Stimulated activated CD8-positive, alpha-beta memory T cell treated with anti-CD3 and anti-CD28 coated beads, Interleukin-12 subunit alpha, Interleukin-12 subunit beta, amount 100 ng/mL, for 24 hours (primary cell): ENCODE data around the gene CDC42BPA.
"Not testable (repeated sequence)": the region's sequence is repeated elsewhere in the genome, so short reads cannot be mapped to it uniquely, and the experiment has no call there.

Source experiments
- DNase-seq: peaks from one replicate; pipeline ENCODE4 v3.0.0-alpha.2; 2020; ENCODE audit errors: extremely low read depth

The CDC42BPA gene

DNA sequence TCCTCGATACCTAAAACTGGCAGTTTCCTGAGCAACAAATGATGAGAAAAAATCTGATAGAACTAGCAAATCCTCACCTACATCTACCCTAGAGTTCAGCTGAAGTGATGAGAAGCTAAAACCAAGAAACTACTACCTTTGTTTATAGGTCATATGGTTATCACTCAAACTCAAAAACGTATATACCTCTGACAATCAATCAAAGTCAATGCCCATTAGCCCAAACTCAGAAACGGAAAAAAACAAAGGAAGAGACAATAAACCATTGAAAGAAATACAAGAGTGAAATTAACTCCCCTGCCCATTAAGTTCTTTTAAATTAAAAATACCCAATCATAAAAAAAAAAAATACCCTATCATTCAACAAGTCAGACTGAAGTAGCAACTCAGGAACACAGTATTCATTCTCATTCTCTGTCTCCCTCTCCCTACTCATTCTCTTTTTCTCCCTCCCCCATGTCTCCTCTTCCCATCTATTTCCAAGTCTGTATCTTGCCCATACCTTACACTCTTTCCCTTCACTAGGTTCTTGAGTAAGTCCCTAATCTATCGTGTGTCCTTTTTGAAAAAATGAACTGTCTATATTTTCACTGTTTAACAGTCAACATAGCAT, 6.8 kb downstream of the CDC42BPA start:
- DNase-seq: no peak

DNA sequence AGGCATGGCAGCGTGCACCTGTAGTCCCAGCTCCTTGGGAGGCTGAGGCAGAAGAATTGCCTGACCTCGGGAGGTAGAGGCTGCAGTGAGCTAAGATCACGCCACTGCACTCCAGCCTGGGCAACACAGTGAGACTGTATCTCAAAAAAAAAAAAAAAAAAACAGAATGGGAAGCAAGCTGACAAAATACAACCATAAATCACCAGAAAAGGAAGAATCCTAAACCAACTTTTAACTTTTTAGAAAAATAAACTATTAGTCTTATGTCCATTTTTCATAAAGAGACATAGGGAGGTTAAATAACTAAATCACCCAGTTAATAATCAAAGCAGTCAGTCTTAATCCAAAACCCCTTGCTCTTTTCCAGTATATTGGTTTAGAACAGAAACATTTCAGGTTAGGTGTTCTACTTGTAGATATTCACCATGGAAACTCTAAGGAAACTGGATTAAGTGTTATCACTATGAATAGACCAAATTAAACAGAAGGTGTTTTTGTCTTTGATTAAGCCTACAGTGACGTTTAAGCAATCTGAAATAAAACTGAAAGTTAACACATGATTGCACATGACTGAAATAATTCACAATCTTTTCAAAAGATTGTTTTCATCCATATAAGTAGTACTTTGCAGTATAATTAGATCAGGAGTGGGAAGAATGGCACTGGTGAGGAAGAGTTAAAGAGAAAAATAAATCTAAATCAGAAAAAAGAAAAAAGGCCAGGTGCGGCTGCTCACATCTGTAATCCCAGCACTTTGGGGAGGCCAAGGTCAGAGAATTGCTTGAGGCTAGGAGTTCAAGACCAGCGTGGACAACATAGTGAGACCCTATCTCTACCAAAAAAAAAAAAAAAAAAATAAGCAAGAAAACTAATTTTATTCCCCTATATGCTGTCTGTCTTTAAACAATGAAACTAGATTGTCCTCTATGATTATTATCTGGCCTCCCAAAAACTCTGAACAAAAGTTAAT, 9.6 kb downstream of the CDC42BPA start:
- DNase-seq: no peak

DNA sequence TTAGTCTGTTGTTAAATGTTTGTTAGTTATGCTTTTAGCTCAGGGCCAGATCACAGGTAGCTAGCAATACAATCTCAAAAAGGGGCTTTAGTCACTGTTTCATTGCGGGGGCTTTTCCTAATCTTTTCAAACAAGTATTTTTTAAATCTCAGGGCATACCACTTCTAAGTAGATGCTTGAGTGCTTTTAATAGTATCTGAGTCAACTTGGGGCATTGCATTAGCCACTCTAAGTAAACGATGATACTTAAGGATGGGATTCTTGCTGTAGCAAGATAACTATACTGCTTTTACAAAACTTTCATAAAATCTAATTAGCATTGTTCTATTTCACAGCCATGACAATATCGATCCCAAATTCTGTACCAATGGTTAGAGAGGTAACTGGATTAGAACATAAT, 11.6 kb downstream of the CDC42BPA start:
- DNase-seq: no peak

DNA sequence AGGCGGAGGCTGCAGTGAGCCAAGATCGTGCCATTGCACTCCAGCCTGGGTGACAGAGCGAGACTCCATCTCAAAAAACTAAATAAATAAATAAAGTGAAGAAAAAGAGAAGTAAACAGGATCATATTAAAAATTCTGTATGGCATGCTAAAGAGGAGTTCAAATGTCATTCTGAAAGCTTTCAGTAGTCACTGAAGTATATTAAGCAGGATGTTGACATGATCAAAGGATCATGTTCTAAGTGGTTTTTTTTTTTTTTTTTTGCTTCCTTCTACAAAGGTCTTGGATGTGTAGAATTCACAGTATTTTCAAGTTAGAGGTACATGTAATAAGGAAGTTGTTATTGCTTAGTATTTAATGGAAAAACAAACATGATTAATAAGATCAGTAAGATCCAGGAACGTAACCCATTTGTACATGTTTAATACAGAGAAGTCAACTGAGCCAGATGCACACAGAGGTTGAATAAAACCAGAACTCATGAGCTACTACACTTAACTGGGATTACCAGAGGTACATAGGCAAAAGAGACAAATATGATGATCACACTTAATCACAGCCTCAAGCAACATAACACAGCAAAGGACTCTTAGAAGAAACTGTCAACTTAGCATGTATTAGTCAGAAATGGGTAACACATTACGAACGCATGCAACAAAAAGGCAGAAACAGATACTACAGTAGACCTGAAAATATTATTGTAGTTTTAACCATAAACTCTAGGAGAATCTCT, 12.2 kb downstream of the CDC42BPA start:
- no peak for DNase-seq

DNA sequence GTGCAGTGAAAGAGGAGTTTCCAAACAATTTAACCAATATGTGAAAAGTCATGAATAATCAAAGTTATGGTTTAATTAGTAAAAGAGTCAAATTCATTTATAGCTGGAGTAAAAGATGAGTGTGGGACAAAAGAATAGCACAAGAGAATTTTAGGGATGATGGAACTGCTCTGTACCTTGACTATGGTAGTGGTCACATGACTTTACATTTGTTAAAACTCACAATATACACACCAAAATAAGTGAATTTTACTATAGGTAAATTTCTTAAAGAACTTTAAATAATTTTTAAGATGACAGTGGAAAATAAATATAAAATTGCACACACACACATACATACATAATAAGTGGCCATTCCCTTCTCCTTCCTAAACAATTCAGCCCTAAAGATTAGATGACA, 13.6 kb downstream of the CDC42BPA start:
- no peak for DNase-seq

DNA sequence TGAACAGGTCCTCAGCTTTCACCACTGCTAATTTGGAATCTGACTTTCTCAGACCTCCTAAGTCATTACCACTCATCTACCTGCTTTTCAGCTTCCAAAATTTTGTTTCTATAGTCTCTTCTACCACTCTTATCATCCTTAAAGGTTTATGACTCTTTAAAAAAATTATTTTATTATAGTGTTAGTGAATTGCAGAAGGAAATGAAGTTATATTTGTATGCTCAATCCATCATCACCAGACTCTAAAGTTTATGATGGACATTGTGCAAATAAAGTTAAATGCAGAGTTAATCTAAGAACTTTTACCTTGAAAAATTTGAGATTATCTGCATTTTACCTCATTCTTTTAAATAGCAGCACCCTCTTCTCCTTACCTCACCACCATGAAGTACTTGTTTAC, 14.6 kb downstream of the CDC42BPA start:
- no peak for DNase-seq

DNA sequence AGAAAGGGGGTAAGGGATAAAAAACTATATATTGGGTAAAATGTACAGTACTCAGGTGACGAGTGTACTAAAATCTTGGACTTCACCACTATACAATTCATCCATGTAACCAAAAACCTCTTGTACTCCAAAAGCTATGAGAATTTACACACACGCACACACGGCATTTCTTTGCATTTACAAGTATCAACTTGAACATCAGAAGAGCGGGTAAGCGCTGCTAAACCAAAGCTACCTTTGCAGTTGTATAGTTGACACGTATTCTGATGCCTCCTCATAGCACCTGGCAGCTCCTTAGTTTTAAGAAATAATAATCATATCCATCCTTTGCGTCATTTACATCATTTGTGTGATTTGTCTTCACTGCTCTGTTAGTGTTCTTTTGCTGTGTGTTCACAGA, 17.6 kb downstream of the CDC42BPA start:
- no peak for DNase-seq

DNA sequence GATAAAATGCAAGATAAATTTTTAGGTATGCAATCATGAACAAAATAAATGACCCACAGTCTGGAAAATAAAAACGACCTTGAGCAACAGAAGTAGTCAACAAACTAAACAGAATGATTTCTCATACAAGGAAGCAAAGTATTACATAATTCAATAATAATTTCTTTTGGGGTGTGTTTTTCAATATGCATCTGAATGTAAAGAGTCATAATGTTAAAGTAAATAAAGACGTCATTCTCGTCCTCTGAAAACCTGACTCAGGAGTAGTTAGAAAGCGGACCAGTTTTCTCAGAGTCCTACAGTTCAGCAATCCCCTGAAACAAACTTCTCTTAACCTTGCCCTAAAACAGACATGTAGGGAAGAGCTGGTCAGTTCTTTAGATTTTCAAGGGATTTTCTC, 18.6 kb downstream of the CDC42BPA start:
- DNase-seq: no peak

DNA sequence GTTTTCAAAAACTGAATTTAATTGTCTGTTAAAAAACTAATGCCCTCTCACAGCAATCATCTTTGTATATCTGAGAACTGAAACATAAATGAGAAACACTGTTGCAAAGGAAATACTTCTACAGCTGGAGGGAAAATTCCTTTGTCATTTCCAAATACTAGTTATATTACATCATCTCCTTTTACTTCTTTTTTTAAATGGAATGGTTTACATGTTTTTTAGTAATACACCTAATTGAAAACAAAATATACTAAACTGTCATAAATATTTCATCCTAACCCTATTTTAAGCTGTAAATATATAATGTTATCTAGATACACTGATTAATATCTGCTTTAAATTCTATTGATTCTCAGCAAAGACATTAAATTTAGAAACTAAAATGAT, 19.1 kb downstream of the CDC42BPA start:
- no peak for DNase-seq

DNA sequence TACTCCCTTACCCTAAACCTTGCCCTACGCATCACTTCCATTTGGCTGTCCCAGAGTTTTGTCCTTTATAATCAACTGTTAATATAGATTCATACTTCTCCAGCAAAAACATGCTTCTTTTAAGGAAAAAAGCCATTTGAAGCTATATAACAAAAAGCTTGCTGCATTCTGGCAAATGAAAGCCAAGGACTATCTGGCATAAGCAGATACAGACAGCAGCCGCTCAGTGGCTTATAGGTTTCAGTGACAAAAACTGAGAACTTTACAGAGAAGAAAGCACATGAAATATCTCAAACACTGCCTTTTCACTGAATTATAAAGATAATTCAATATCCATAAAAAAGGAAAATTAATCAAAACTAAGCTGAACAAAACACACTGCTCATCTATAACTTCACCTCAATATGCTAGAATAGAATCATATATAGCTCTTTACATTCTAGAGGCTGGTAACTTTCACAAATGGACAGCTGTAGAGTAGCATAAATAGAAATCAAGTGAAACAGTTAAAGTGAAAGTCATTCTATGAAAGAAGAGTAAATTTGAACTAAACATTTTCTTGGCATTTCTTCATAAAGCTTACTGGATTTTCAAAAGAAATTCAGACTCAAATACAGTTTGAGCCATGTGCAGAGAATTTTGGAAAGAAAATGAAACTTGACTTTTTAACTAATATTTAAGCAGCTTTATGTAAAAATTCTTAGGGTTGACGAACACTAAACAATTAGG, 19.6 kb downstream of the CDC42BPA start:
- DNase-seq: no peak

DNA sequence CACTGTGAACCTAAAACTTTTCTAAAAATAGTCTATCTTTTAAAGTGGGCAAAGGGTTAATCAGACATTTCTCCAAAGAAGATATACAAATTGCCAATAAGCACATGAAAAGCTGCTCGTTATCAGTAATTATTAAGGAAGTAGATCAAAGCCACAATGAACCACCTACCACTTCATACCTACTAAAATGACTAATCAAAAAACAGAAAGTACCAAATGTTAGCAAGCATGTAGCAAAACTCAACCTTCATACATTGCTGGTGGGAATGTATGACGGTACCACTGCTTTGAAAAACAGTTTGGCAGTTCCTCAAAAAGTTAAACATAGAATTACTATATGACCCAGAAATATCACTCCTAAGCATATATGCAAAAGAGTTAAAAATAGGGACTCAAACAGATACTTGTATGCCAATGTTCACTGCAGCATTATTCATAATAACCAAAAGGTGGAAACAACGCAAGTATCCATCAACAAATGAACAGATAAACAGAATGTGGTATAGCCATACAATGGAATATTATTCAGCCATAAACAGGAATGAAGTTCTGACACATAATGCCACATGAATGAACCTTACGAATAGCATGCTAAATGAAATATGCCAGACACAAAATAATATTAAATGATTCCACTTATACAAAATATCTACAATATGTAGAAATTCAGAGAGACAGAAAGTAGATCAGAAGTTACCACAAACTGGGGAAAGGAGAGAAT, 21.1 kb downstream of the CDC42BPA start:
- DNase-seq: no peak

DNA sequence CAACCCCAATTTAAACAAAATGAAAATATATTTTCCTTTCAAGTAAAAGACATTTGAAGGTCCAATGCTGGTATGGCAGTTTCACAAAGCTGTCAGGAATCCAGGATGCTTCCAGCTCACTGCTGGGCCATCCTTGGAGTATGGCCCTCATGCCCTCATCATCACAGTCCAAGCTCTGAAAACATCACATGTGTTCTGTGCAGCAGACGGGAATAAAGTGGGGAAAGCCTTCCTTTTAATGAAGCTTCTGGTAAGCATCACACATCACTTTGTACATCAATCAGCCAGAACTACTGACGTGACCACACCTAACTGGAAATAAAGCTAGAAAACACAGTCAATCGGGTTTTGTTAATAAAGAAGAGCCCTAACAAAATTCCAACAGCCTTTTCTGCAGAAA, 22.7 kb downstream of the CDC42BPA start:
- DNase-seq: no peak

DNA sequence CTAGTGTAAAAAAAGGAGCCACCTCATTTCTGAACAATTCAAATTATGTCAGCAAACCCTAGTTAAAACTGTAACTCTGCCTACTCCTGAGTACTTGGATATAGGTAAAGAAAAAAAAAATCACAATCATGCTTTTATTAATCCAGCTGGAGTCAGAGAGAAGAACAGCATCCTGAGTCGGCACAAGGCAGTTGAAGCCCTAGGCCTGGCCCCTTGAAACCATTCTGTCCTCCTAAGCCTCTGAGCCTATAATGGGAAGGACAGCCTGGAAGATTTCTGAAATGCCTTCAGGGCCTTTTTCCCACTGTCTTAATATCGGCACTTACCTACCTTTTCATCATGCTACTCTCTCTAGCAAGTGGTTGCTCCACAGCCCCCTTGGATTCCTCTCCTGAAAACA, 32.5 kb downstream of the CDC42BPA start:
- DNase-seq: no peak

DNA sequence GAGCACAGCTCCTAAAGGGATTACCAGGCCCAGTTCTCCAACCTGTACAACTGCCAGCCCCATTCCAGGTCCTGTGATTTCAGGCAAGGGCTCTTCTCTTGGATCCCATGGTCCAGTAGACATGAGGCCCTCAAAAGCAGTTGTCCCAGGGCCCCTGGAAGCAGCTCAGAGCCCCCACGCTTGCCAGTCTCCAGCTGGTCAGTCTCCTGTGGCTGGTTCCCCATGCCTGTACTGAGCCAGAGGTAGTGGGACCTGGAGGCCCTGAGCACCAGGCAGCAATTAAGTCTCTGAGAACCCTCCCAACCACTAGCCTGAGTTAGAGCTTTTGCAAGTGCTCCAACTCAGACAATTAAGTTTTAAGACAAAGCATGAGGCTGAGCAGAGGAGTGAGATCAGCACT, 36.9 kb downstream of the CDC42BPA start:
- no peak for DNase-seq

DNA sequence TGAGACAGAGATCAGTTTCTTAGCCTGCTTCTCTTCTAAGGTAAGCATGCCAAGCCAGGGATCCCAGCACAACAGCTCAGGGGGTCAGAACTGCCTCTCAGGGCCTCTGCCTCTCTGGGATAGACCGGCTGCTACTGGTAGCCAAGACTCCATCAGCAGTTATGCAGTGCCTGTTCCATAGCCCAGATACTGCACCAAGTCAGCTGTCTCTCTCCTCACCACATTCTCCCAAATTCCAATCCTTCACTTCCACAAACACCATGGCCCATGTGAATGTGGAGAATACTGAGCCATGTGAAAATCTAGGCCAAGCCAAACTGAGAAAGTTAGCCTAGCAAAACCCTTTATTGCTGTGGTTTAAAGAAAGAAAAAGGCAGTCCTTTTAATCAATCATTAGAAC, 37.5 kb downstream of the CDC42BPA start:
- DNase-seq: no peak

DNA sequence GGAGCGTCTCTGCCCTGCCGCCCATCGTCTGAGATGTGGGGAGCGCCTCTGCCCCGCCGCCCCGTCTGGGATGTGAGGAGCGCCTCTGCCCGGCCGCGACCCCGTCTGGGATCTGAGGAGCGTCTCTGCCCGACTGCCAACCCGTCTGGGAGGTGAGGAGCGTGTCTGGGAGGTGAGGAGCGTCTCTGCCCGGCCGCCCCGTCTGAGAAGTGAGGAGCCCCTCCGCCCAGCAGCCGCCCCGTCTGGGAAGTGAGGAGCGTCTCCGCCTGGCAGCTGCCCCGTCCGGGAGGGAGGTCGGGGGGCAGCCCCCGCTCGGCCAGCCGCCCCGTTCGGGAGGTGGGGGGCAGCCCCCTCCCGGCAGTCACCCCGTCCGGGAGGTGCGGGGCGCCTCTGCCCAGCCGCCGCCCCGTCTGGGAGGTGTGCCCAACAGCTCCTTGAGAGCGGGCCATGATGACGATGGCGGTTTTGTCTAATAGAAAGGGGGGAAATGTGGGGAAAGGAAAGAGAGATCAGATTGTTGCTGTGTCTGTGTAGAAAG, 42.1 kb downstream of the CDC42BPA start:
- DNase-seq: not testable (repeated sequence)

DNA sequence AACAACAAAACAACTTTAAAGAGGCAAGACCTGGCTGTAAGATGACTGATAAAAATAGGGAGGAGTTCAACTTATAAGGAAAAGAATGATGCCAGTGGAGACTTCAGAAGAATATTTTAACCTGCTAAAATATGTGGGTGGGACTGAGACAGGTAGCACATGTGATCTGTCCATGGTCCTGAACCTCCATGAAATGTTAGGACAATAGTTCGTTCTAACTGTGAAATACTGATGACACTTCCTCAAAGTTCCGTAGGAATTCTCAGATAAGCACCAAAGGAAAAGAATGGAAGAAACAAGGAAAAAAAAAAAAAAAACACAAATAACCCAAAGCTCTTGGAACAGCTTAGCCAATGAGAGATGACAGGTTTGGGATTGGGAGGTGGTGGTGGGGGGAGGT, 44.7 kb downstream of the CDC42BPA start:
- no peak for DNase-seq

DNA sequence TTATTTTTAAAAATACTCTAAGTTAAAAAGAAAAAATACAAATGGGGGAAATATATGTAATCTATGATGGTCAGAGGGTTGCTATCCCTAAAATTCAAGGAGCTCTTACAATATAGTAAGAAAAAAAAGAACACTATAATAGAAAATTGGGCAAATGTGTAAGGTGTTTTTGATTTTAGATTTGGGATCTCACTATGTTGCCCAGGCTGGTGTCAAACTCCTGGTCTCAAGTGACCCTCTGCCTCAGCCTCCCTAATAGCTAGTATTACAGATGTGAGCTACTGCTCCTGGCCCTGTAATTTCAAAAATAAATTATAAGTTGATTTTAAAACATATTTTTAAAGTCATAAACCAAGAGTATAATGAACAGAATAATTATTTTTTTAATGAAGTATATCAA, 45.9 kb downstream of the CDC42BPA start:
- DNase-seq: no peak

DNA sequence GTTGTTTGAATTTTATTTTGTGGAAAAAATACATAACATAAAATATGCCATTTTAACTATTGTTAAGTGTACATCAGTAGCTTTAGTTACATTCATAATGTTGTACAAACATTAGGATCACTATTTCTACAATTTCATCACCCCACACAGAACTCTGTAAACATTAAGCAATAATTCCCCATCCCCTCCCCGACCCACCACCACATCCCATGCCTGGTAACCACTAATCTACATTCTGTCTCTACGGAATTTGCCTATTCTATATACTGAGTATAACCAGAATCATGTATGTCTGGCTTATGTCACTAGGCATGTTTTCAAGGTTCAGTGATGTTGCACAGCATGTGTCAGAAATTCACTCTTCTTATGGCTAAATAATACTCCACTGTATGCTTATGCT, 47.7 kb downstream of the CDC42BPA start:
- no peak for DNase-seq

DNA sequence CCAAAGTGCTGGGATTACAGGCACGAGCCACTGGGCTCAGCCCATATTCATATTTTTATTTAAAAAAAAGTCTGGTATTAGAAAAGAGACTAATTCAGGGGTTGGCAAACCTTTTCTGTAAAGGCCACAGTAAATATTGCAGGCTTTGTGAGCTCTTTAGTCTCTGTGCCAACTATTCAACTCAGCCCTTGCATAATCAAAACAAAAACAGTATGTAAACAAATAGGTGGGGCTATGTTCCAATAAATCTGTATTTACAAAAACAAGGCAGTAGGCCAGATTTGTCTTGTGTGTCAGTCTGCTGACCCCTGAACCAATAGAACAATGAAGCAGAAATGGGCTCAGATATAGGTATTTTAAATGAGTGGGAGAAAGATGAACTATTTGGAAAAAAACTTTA, 49.3 kb downstream of the CDC42BPA start:
- no peak for DNase-seq

DNA sequence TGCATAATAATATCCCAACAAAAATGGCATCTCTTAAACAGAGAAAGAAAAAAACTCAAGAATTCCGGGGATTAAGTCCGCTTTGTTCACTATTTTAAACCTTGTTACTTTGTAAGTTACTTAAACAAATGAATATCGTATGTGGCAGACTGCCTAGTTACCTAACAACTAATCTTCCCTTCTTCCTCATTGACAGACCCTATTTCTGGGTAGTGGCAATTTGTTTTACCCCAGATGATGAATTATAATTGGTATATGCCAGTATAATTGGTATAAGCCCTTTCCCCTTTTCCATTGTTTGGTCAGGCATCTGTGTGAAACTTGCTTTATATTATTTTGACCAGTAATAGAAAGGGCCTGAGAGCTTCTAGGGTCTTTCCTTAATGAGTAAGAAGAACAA, 52.4 kb downstream of the CDC42BPA start:
- DNase-seq: no peak
